PC-9 (cell line): ENCODE measurements around the gene BCAR3.

Experiments used
- CTCF ChIP-seq: fragments of 200-600 bp; sonication (generic); conservative IDR thresholded peaks from 2 replicates; pipeline ENCODE4 v1.6.1; 2017; ENCODE audit warnings: mixed run types, antibody characterized with exemption, mild to moderate bottlenecking, moderate library complexity
- EZH2 ChIP-seq: fragments of 200-600 bp; sonication (generic); IDR thresholded peaks from 2 replicates; pipeline ENCODE4 v1.8.0; 2017; ENCODE audit warnings: antibody characterized with exemption, low read depth

- TF ChIP-seq CTCF: no peak; the same call in 1 of the 2 replicates
- TF ChIP-seq EZH2: no peak
These were observed 21.2 kb upstream of the BCAR3 start for GRCh38 chr1:93702828-93703183.
